ENCODE results near the gene SRD5A1.

Gene SRD5A1

GRCh38 chr5:6655432-6655831, 22.2 kb downstream of the SRD5A1 start:
- Histone ChIP-seq H3K4me1 (ENCODE audit: insufficient read depth, poor library complexity, severe bottlenecking) (no peaks in the 10 kb centered on the region), H3K27me3 (ENCODE audit: insufficient read depth, poor library complexity, severe bottlenecking) (no peaks in the 10 kb centered on the region), H3K36me3 (ENCODE audit: low read depth) (peaks cover 54% of the 10 kb centered on the region), H3K4me3 (ENCODE audit: severe bottlenecking) (no peak overlapping the region), H3K27ac (ENCODE audit: poor library complexity, severe bottlenecking) (no peak overlapping the region), H3K9me3 (ENCODE audit: severe bottlenecking) (no peaks in the 10 kb centered on the region)
- ATAC-seq (ENCODE audit: low read depth): no peak
- TF ChIP-seq CTCF (IDR thresholded peaks at IDR 0.05; ENCODE audit: poor library complexity, severe bottlenecking): no peak
- no peak for DNase-seq (ENCODE audit: low spot score)

- no peak for TF ChIP-seq CTCF (IDR thresholded peaks at IDR 0.05; ENCODE audit: poor library complexity, severe bottlenecking)
- Histone ChIP-seq H3K4me3 (ENCODE audit: severe bottlenecking) (no peak overlapping the region), H3K4me1 (ENCODE audit: insufficient read depth, poor library complexity, severe bottlenecking) (no peaks in the 10 kb centered on the region), H3K27ac (ENCODE audit: poor library complexity, severe bottlenecking) (no peak overlapping the region), H3K27me3 (ENCODE audit: insufficient read depth, poor library complexity, severe bottlenecking) (no peaks in the 10 kb centered on the region), H3K36me3 (ENCODE audit: low read depth) (peaks cover 49% of the 10 kb centered on the region), H3K9me3 (ENCODE audit: severe bottlenecking) (no peaks in the 10 kb centered on the region)
- ATAC-seq (ENCODE audit: low read depth) (no peak), DNase-seq (ENCODE audit: low spot score) (no peak)
Observed at GRCh38 chr5:6656680-6657079, 23.4 kb downstream of the SRD5A1 start.

GRCh38 chr5:6659941-6660684, 26.9 kb downstream of the SRD5A1 start:
- Histone ChIP-seq H3K4me1 (ENCODE audit: insufficient read depth, poor library complexity, severe bottlenecking) (no peaks in the 10 kb centered on the region), H3K4me3 (ENCODE audit: severe bottlenecking) (no peak overlapping the region), H3K27me3 (ENCODE audit: insufficient read depth, poor library complexity, severe bottlenecking) (no peaks in the 10 kb centered on the region), H3K36me3 (ENCODE audit: low read depth) (peaks cover 32% of the 10 kb centered on the region), H3K9me3 (ENCODE audit: severe bottlenecking) (no peaks in the 10 kb centered on the region), H3K27ac (ENCODE audit: poor library complexity, severe bottlenecking) (no peak overlapping the region)
- ATAC-seq (ENCODE audit: low read depth) (no peak; the same call in 2 of the 3 replicates), DNase-seq (ENCODE audit: low spot score) (no peak)
- no peak for TF ChIP-seq CTCF (IDR thresholded peaks at IDR 0.05; ENCODE audit: poor library complexity, severe bottlenecking)

- Histone ChIP-seq H3K36me3 (ENCODE audit: low read depth) (peaks cover 26% of the 10 kb centered on the region), H3K4me3 (ENCODE audit: severe bottlenecking) (no peak overlapping the region), H3K27me3 (ENCODE audit: insufficient read depth, poor library complexity, severe bottlenecking) (no peaks in the 10 kb centered on the region), H3K9me3 (ENCODE audit: severe bottlenecking) (no peaks in the 10 kb centered on the region), H3K4me1 (ENCODE audit: insufficient read depth, poor library complexity, severe bottlenecking) (no peaks in the 10 kb centered on the region), H3K27ac (ENCODE audit: poor library complexity, severe bottlenecking) (no peak overlapping the region)
- DNase-seq (ENCODE audit: low spot score) (no peak), ATAC-seq (ENCODE audit: low read depth) (no peak)
- TF ChIP-seq CTCF (IDR thresholded peaks at IDR 0.05; ENCODE audit: poor library complexity, severe bottlenecking): no peak
Observed at GRCh38 chr5:6660688-6661087, 27.4 kb downstream of the SRD5A1 start.

GRCh38 chr5:6666762-6667161, 33.5 kb downstream of the SRD5A1 start:
- no peak for TF ChIP-seq CTCF (IDR thresholded peaks at IDR 0.05; ENCODE audit: poor library complexity, severe bottlenecking)
- no peak for DNase-seq (ENCODE audit: low spot score)
- Histone ChIP-seq H3K4me3 (ENCODE audit: severe bottlenecking) (no peak overlapping the region), H3K36me3 (ENCODE audit: low read depth) (peaks cover 6% of the 10 kb centered on the region), H3K27ac (ENCODE audit: poor library complexity, severe bottlenecking) (no peak overlapping the region), H3K9me3 (ENCODE audit: severe bottlenecking) (no peaks in the 10 kb centered on the region), H3K27me3 (ENCODE audit: insufficient read depth, poor library complexity, severe bottlenecking) (no peaks in the 10 kb centered on the region), H3K4me1 (ENCODE audit: insufficient read depth, poor library complexity, severe bottlenecking) (no peaks in the 10 kb centered on the region)
- ATAC-seq (ENCODE audit: low read depth): no peak
